Right ventricle myocardium inferior (tissue), 1 donor: ENCODE results near the gene ZNF277. TPM values are rescaled to one million over a fixed set of nuclear protein-coding genes. Genes with fewer than 3 reads are reported as not detected.

Experiments used
- ATAC-seq: fragments of 200-7000 bp; cut with Tn5 transposase; one replicate; pipeline ENCODE4 v1.9.1; 2020; ENCODE audit warnings: mild to moderate bottlenecking, moderate library complexity
- DNase-seq: peaks from one replicate; pipeline ENCODE4 v3.0.0; 2021; ENCODE audit errors: missing footprints
- intact Hi-C: fragments of 100-400 bp; cut with DNase I; formaldehyde crosslinking; loops from one replicate; pipeline ENCODE4 v1.11.0; 2022
- total RNA-seq: library from RNA; stranded (reverse); fragmentation: NEBNext Ultra II Directional; extraction: Animal tissue kit (Norgen Biotek cat#: 25700); gene quantifications from one replicate; pipeline ENCODE4 v1.2.1, GENCODE V29; 2021
- donor health status: DM: no; HTN: yes; CAD: no; lungs with severe emphysema.

The ZNF277 gene
- total RNA-seq, 1 donor from 2014 or later: 15.7 TPM

DNA sequence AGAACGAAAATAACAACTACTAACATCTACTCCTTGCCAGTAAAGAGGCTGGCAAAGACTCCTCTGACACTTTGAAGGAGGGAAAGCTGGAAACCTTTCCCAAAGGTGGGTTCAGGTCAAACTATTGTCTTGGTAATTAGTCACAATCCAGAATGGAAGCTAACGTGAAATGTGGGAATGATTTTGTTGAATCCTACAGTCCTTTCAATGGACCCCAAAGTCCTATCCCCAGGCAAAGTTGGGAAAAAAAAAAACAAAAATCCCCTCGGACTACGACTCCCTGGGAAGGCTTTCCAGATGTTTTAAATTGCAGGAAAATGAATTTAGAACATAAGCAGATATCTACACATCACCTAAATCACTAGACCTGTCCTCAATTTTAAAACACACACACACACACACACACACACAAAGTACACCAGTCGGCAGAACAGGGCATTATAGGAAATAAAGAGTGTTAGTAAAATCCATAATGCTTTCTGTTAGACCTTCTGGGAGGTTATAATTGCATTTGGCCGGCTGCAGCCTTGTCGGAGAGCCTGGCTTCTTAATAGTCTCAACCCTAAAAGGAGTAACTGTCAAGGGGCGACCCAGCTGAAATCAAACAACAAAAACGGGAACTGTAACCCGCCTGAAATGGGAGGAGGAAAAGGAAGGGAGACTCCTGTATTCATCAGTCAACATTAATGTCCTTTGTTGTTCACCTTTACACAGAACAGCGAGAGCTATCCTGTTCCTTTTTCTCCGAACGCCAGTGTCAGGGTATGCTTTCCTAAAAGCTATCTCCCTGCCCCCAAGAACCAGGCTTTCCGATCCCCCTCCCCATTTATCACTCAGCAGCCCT lies 1.8 kb upstream of the ZNF277 start:
- intact Hi-C loops: loop anchor here (5.0 to 10.0 kb wide), 5 partner anchors 42 to 440 kb away; no protein-coding TSS in a partner anchor
- ATAC-seq (no peak), DNase-seq (no peak)

GRCh38 chr7:112205343-112206237 lies 905 bp upstream of the ZNF277 start:
- intact Hi-C loops: loop anchor here (2.0 to 10.0 kb wide), 7 partner anchors 27 to 441 kb away; no protein-coding TSS in a partner anchor
- DNase-seq: peak; percentile 83
- peak; percentile 54 for ATAC-seq

DNA sequence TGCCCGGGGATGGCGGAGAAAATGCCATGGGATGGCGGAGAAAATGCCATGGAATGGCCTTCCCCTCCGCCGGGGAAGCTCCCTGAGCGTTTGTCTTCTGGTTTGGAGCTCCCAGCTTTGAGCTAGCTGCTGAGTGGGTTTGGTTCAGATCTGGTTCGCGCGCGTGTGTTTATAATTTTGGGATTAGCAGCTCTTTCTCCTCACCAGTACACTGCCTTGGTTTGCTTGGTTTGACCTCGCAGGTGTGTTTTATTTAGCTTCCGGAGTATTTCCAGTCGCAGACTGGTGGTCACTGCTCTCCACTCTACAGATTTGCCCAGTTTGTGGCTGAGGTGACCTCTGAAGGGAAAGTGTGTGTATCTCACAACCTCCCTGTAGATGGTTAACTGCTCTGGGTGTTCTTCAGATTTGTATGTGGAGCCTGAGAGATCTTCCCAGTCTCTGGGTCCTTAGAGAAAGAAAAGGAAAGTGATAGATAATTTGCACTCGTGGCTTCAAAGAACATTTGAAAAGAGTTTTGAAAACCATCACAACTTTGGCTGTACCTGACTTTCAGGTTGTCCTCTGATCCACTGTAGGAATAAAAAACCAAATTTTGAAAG lies 597 bp downstream of the ZNF277 start:
- intact Hi-C loops: loop anchor here (2.0 to 10.0 kb wide), 7 partner anchors 26 to 442 kb away; no protein-coding TSS in a partner anchor
- no peak for DNase-seq
- ATAC-seq: no peak

GRCh38 chr7:112207765-112208164 lies 1.3 kb downstream of the ZNF277 start:
- intact Hi-C loops: loop anchor here (2.0 to 10.0 kb wide), 7 partner anchors 25 to 443 kb away; no protein-coding TSS in a partner anchor
- no peak for ATAC-seq
- DNase-seq: no peak

GRCh38 chr7:112211348-112211907 lies 4.9 kb downstream of the ZNF277 start:
- intact Hi-C loops: loop anchor here (5.0 kb wide), 1 partner anchor 241 kb away; the partner anchor contains the start of gene IFRD1
- peak; percentile 44 for ATAC-seq
- no peak for DNase-seq

DNA sequence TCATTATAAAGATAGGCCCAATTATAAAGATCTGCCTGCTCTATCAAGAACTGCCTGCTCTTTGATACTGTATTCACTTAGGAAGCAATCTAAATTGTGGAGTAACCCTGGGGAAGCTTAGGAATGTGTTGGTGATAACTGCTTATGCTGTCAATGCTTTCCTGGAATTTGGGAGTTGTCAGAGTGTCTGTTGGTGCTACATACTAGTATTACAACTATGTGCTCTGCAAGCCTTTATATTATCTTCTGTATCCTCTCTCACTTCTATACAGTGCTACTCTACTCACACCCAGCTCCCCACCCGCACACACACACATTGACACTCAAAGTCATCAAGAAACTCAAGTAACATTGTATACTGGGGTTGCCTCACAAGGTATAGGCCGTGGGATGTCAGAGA lies 6.1 kb downstream of the ZNF277 start:
- intact Hi-C loops: loop anchor here (5.0 kb wide), 1 partner anchor 240 kb away; the partner anchor contains the start of gene IFRD1
- DNase-seq (no peak), ATAC-seq (peak; percentile 64)

GRCh38 chr7:112213735-112214134 lies 7.2 kb downstream of the ZNF277 start:
- intact Hi-C loops: loop anchor here (5.0 kb wide), 1 partner anchor 239 kb away; the partner anchor contains the start of gene IFRD1
- no peak for DNase-seq
- ATAC-seq: no peak

DNA sequence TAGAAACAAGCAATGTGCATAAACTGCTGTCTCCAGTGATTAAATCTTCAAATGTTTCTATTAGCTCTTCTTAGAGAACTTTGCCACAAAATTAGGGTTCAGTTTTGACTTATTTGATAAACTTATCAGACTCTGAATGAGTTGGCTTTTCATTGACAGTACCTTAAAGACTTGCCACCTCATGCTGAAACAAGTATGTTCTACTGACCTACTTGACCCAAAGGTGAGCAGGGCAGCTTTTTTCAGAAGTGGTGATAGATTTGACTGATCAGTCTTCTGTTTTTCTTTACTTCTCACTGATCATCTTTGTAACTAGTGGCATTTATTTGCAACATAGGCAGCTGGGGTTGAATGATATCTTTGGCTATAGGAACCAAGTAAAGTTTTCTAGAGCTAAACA lies 7.8 kb downstream of the ZNF277 start:
- ATAC-seq: no peak
- DNase-seq: no peak
- intact Hi-C loops: loop anchor here (5.0 kb wide), 1 partner anchor 238 kb away; the partner anchor contains the start of gene IFRD1

DNA sequence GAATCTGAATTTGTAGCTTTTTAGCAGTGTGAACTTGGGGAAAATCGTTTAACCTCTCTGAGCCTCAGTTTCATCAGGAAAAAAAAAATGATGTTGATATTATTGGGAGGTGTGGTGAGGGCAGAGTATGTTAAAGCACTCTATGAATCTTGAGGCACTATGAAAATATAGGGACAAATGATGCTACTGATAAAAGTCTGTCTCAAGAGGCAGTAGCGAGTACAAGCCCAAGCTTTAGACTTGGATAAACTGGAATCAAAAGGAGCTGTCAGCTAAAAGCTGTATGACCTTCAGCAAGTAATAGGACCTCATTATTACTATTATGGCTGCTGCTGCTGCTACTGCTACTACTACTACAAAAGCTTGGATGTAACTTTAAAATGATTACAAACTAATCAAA lies 8.4 kb downstream of the ZNF277 start:
- DNase-seq (no peak), ATAC-seq (no peak)
- intact Hi-C loops: loop anchor here (5.0 kb wide), 1 partner anchor 237 kb away; the partner anchor contains the start of gene IFRD1

DNA sequence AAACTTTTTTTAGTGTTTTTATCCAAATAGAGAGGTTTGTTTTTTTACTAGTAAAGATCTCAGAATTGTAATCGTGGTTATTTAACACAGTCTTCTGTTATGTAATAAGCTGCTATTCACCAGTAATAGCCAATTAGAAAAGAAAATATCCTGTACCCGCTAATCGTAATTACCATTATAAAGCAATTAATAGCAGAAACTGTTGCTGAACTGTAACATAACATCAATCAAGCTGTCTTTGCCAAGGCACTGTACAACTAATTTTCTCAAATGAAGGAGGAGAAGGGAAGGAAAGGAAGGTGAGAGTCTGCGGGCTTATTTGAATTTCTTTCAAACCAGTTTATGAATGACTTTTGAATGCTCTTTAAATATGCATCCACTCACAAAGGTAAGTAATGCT lies 9.3 kb downstream of the ZNF277 start:
- ATAC-seq: no peak
- no peak for DNase-seq
- intact Hi-C loops: no loop called here

- ATAC-seq: no peak
- intact Hi-C loops: no loop called here
Measured at GRCh38 chr7:112220877-112221434, 14.5 kb downstream of the ZNF277 start.

GRCh38 chr7:112223310-112223709 lies 16.8 kb downstream of the ZNF277 start:
- DNase-seq: no peak
- intact Hi-C loops: no loop called here
- ATAC-seq: peak; percentile 28

More at GRCh38 chr7:112220877-112221434, 14.5 kb downstream of the ZNF277 start:
- DNase-seq: no peak

GRCh38 chr7:112224186-112224585 lies 17.7 kb downstream of the ZNF277 start:
- no peak for ATAC-seq
- intact Hi-C loops: no loop called here
- no peak for DNase-seq

- no peak for ATAC-seq
- DNase-seq: no peak
- intact Hi-C loops: no loop called here
Measured at GRCh38 chr7:112225006-112225405, 18.5 kb downstream of the ZNF277 start.

DNA sequence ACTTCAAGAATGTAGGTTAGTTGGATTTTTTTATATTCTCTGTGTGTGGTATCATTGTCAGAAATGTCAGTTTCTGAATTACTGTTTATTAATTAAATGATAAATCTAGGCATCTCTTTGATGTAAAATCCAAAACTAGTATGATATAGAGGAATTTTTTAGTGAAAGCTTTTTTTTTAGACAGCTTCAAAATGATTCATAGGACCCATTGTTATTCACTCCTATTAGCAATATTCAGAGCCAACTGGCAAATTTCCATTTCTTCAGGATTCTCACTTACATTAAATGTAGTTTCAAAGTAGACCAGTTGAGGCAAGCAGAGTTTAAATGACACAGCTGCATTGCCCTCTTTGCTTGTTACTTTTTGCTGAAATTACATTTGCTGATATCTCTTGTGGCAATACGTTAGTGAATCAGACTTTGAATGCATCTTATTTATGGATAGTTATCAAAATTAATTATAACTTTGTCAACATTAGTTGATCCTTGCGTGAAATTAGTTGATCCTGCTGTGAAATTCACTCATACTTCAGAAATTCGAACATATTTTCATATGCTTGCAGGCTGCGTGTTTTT lies 20.3 kb downstream of the ZNF277 start:
- intact Hi-C loops: no loop called here
- no peak for ATAC-seq
- DNase-seq: no peak

DNA sequence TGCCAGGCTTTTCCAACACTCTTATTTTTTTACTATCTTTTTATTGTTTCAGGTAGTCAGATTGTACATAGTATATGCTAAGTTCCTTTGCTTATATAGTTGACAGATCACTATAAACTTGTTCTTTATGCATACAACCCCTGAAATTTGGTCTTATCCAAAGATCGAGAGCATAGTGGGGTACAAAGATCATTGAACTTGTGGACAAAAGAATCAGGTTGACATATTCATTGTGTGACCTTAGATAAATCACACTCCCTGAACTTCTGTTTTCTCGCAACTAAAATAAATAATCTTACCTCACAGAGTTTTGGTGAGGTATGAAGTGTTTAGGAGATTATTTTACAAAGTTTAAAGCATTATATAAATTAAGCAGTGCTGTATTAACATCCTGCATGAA lies 22.1 kb downstream of the ZNF277 start:
- DNase-seq: no peak
- no peak for ATAC-seq
- intact Hi-C loops: no loop called here

DNA sequence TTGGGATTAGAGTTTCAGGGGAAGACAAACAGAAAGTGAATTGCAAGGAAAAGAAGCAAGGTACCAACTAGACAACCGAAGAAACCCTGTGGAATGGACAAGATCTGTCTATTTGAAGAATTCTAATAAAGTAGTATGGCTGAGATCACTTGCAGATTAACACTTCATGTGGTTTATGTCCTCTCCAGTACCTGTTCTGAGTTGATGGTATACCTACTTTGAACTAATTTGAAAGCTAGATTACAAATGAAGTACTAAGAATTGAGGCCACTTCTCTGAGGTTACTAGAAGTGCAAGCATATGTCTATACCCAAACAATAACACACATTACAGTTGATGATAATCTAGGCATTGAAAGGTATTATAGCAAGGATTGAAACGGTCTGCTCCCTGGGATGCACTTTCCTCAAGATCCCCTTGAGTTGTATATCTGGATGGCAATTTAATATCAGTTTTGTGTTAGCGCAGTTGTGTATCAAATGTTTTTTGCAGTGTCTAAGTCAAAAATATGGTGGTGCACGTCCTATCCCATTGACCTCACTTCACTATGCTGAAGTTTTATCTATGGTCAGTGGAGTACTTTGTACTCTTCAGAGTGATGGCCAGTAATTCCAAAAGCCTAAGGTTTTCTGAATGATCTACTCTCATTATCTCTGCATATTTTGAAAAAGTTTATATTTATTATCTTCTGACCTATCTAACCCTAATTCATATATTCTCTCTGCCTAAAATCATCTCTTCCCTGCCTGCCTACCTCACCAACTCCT lies 25.9 kb downstream of the ZNF277 start:
- ATAC-seq (no peak), DNase-seq (no peak)
- intact Hi-C loops: loop anchor here (2.0 kb wide), 1 partner anchor 26 kb away; the partner anchor contains the start of genes DOCK4 and ZNF277
